Mesenteric fat pad (tissue), 1 donor: ENCODE measurements around the gene SPACA4. TPM values are rescaled to one million over a fixed set of nuclear protein-coding genes. Genes with fewer than 3 reads are reported as not detected.

Source experiments
- DNase-seq: peaks from one replicate; pipeline ENCODE4 v3.0.0-alpha.2; 2020; ENCODE audit warnings: low spot score
- total RNA-seq: library from RNA; stranded (reverse); fragmentation: NEBNext Ultra II Directional; extraction: Animal tissue kit (Norgen Biotek cat#: 25700); gene quantifications from one replicate; pipeline ENCODE4 v1.2.1, GENCODE V29; 2021
- donor health status: DM: yes; HTN: yes; CAD: no.

SPACA4 gene
- total RNA-seq, 1 donor from 2014 or later, result not detected

- no peak for DNase-seq
Measured at GRCh38 chr19:48633148-48634035, 26.9 kb downstream of the SPACA4 start.

- no peak for DNase-seq
Measured at GRCh38 chr19:48634036-48634342, 27.4 kb downstream of the SPACA4 start.

- DNase-seq, result peak; percentile 96
Measured at GRCh38 chr19:48634424-48635262, 28.1 kb downstream of the SPACA4 start.

- no peak for DNase-seq
Measured at GRCh38 chr19:48635263-48635965, 28.9 kb downstream of the SPACA4 start.

GRCh38 chr19:48635966-48636858 is 29.7 kb downstream of the SPACA4 start:
- no peak for DNase-seq

GRCh38 chr19:48636859-48637448 is 30.4 kb downstream of the SPACA4 start, which contains the start of gene DBP:
TSS of gene DBP (minus strand) at chr19:48637379. CDS start at chr19:48636994, 385 bp downstream.
- DNase-seq, result no peak

- DNase-seq, result peak; percentile 98
Measured at GRCh38 chr19:48637449-48637947, 31.0 kb downstream of the SPACA4 start.

GRCh38 chr19:48637948-48638830 is 31.6 kb downstream of the SPACA4 start:
- no peak for DNase-seq

GRCh38 chr19:48638831-48639381 is 32.4 kb downstream of the SPACA4 start:
- DNase-seq, result no peak

GRCh38 chr19:48639483-48640375 is 33.2 kb downstream of the SPACA4 start:
- no peak for DNase-seq

GRCh38 chr19:48641850-48642249 is 35.3 kb downstream of the SPACA4 start:
- DNase-seq, result no peak

GRCh38 chr19:48642862-48643261 is 36.3 kb downstream of the SPACA4 start:
- DNase-seq, result no peak

- DNase-seq, result no peak
Measured at GRCh38 chr19:48644355-48644754, 37.8 kb downstream of the SPACA4 start.

GRCh38 chr19:48644839-48645619 is 38.5 kb downstream of the SPACA4 start:
- DNase-seq, result no peak

- no peak for DNase-seq
Measured at GRCh38 chr19:48645620-48646000, 39.1 kb downstream of the SPACA4 start.

- DNase-seq, result no peak
Measured at GRCh38 chr19:48646001-48646721, 39.6 kb downstream of the SPACA4 start, which contains the start of gene CA11. TSS of gene CA11 (minus strand) at chr19:48646187. CDS start at chr19:48645632, 555 bp downstream.
